Peyer's patch (tissue), 4 donors: Measurements from ENCODE around the gene PSD4.

Source experiments
- CTCF ChIP-seq, 6 experiments: fragments of 450-650 bp in 4 of 6; fragments of 200-600 bp in 2 of 6; sonication (generic) in 1 of 6; IDR thresholded peaks; one replicate each; pipeline ENCODE4 v1.5.1; 2017 to 2019; ENCODE audit warnings: antibody characterized with exemption in 6 of 6, mild to moderate bottlenecking in 3 of 6, moderate library complexity in 1 of 6
- POLR2A ChIP-seq, 2 donors: fragments of 450-650 bp; IDR thresholded peaks; one replicate each; pipeline ENCODE4 v1.5.1; 2017; ENCODE audit warnings: antibody characterized with exemption in 2 of 2, mild to moderate bottlenecking in 2 of 2, moderate library complexity in 2 of 2

- TF ChIP-seq POLR2A (IDR thresholded peaks at IDR 0.05) (no peak), CTCF (IDR thresholded peaks at IDR 0.05) (no peak)
These were observed 22.2 kb downstream of the PSD4 start for GRCh38 chr2:113195923-113196501.
